ENCODE results near the gene KRT20.

KRT20 gene

GRCh38 chr17:40866838-40867237 is 18.2 kb downstream of the KRT20 start, which contains the start of gene KRT12:
Gene KRT12 (minus strand): TSS chr17:40867223. CDS start chr17:40867186, 37 bp downstream.
- Histone ChIP-seq H3K4me1 (ENCODE audit: insufficient read depth, low read length, poor library complexity, severe bottlenecking) (no peaks in the 10 kb centered on the region), H3K9ac (ENCODE audit: low read depth, low read length, poor library complexity, severe bottlenecking) (no peak within 1 kb of the TSS), H3F3A (ENCODE audit: low read depth) (no peaks in the 10 kb centered on the region; the same call in 1 of the 2 replicates), H3K79me2 (ENCODE audit: insufficient read depth, low read length) (no peaks in the 10 kb centered on the region), H3K4me3 (ENCODE audit: low read length, poor library complexity, severe bottlenecking) (no peak within 1 kb of the TSS), H3K27me3 (ENCODE audit: insufficient read depth, low read length, poor library complexity, severe bottlenecking) (peaks cover 3% of the 10 kb centered on the region), H2AFZ (ENCODE audit: low read length) (no peak within 1 kb of the TSS), H4K20me1 (ENCODE audit: insufficient read depth, low read length, poor library complexity, severe bottlenecking) (no peaks in the 10 kb centered on the region), H3K9me3 (ENCODE audit: insufficient read depth, low read depth, low read length) (no peaks in the 10 kb centered on the region), H3K36me3 (ENCODE audit: insufficient read depth, low read length) (no peaks in the 10 kb centered on the region), H3K4me2 (ENCODE audit: low read depth, low read length, poor library complexity, severe bottlenecking) (no peak within 1 kb of the TSS), H3K9me2 (replicated peaks; ENCODE audit: low read depth, low read length) (no peaks in the 10 kb centered on the region)
- TF ChIP-seq EZH2phosphoT487 (IDR thresholded peaks at IDR 0.05; ENCODE audit: borderline replicate concordance) = no peak
- no peak for TF ChIP-seq CTCF (conservative IDR thresholded peaks at IDR 0.05; ENCODE audit: low read length)

- no peak overlapping the region for H3K4me2 ChIP-seq (ENCODE audit: low read depth, low read length, poor library complexity, severe bottlenecking)
- no peaks in the 10 kb centered on the region for H3F3A ChIP-seq (ENCODE audit: low read depth)
- no peak overlapping the region for H3K4me3 ChIP-seq (ENCODE audit: low read length, poor library complexity, severe bottlenecking)
- H2AFZ ChIP-seq (ENCODE audit: low read length) = no peak overlapping the region
- TF ChIP-seq CTCF (conservative IDR thresholded peaks at IDR 0.05; ENCODE audit: low read length) (no peak), EZH2phosphoT487 (IDR thresholded peaks at IDR 0.05; ENCODE audit: borderline replicate concordance) (no peak)
- no peaks in the 10 kb centered on the region for H3K36me3 ChIP-seq (ENCODE audit: insufficient read depth, low read length)
- no peak overlapping the region for H3K9ac ChIP-seq (ENCODE audit: low read depth, low read length, poor library complexity, severe bottlenecking)
- H3K9me2 ChIP-seq (replicated peaks; ENCODE audit: low read depth, low read length) = no peaks in the 10 kb centered on the region
- H4K20me1 ChIP-seq (ENCODE audit: insufficient read depth, low read length, poor library complexity, severe bottlenecking) = no peaks in the 10 kb centered on the region
- H3K27me3 ChIP-seq (ENCODE audit: insufficient read depth, low read length, poor library complexity, severe bottlenecking) = no peaks in the 10 kb centered on the region
- no peaks in the 10 kb centered on the region for H3K4me1 ChIP-seq (ENCODE audit: insufficient read depth, low read length, poor library complexity, severe bottlenecking)
- no peaks in the 10 kb centered on the region for H3K79me2 ChIP-seq (ENCODE audit: insufficient read depth, low read length)
- H3K9me3 ChIP-seq (ENCODE audit: insufficient read depth, low read depth, low read length) = no peaks in the 10 kb centered on the region
Observed at GRCh38 chr17:40864661-40865390, 20.2 kb downstream of the KRT20 start.

GRCh38 chr17:40862985-40863733 is 21.9 kb downstream of the KRT20 start:
- no peaks in the 10 kb centered on the region for H3K4me1 ChIP-seq (ENCODE audit: insufficient read depth, low read length, poor library complexity, severe bottlenecking)

More at GRCh38 chr17:40862985-40863733, 21.9 kb downstream of the KRT20 start:
- Histone ChIP-seq H3K36me3 (ENCODE audit: insufficient read depth, low read length) (no peaks in the 10 kb centered on the region), H3F3A (ENCODE audit: low read depth) (no peaks in the 10 kb centered on the region), H3K4me2 (ENCODE audit: low read depth, low read length, poor library complexity, severe bottlenecking) (no peak overlapping the region), H4K20me1 (ENCODE audit: insufficient read depth, low read length, poor library complexity, severe bottlenecking) (no peaks in the 10 kb centered on the region), H3K9ac (ENCODE audit: low read depth, low read length, poor library complexity, severe bottlenecking) (no peak overlapping the region), H3K79me2 (ENCODE audit: insufficient read depth, low read length) (no peaks in the 10 kb centered on the region), H3K4me3 (ENCODE audit: low read length, poor library complexity, severe bottlenecking) (no peak overlapping the region), H3K27me3 (ENCODE audit: insufficient read depth, low read length, poor library complexity, severe bottlenecking) (no peaks in the 10 kb centered on the region), H2AFZ (ENCODE audit: low read length) (no peak overlapping the region), H3K9me3 (ENCODE audit: insufficient read depth, low read depth, low read length) (no peaks in the 10 kb centered on the region), H3K9me2 (replicated peaks; ENCODE audit: low read depth, low read length) (no peaks in the 10 kb centered on the region)
- TF ChIP-seq CTCF (conservative IDR thresholded peaks at IDR 0.05; ENCODE audit: low read length) = no peak
- no peak for TF ChIP-seq EZH2phosphoT487 (IDR thresholded peaks at IDR 0.05; ENCODE audit: borderline replicate concordance)
